ENCODE results near the gene PLIN4.
A peak's percentile ranks its signal among the peaks of the same experiment; 100 is the strongest.

Gene PLIN4

GRCh38 chr19:4506449-4507149, 11.7 kb downstream of the PLIN4 start:
- no peak overlapping the region for H3K4me3 ChIP-seq (ENCODE audit: low read depth, low read length)
- TF ChIP-seq MYC (IDR thresholded peaks at IDR 0.05; ENCODE audit: low read depth, low read length), result no peak
- TF ChIP-seq MAX (IDR thresholded peaks at IDR 0.05; ENCODE audit: low read depth, low read length), result no peak
- TF ChIP-seq POLR2A (IDR thresholded peaks at IDR 0.05; ENCODE audit: extremely low read depth, insufficient read length), result no peak
- TF ChIP-seq CTCF (IDR thresholded peaks at IDR 0.05; ENCODE audit: low read depth, low read length), result no peak
- DNase-seq (ENCODE audit: low read depth), result peak; percentile 73

GRCh38 chr19:4505570-4506448, 12.5 kb downstream of the PLIN4 start:
- DNase-seq (ENCODE audit: low read depth), result no peak
- no peak overlapping the region for H3K4me3 ChIP-seq (ENCODE audit: low read depth, low read length)
- no peak for TF ChIP-seq CTCF (IDR thresholded peaks at IDR 0.05; ENCODE audit: low read depth, low read length)
- no peak for TF ChIP-seq MAX (IDR thresholded peaks at IDR 0.05; ENCODE audit: low read depth, low read length)
- TF ChIP-seq POLR2A (IDR thresholded peaks at IDR 0.05; ENCODE audit: extremely low read depth, insufficient read length), result no peak
- no peak for TF ChIP-seq MYC (IDR thresholded peaks at IDR 0.05; ENCODE audit: low read depth, low read length)

GRCh38 chr19:4504891-4505569, 13.3 kb downstream of the PLIN4 start:
- TF ChIP-seq MAX (IDR thresholded peaks at IDR 0.05; ENCODE audit: low read depth, low read length) (no peak), MYC (IDR thresholded peaks at IDR 0.05; ENCODE audit: low read depth, low read length) (no peak), CTCF (IDR thresholded peaks at IDR 0.05; ENCODE audit: low read depth, low read length) (no peak), POLR2A (IDR thresholded peaks at IDR 0.05; ENCODE audit: extremely low read depth, insufficient read length) (no peak)
- DNase-seq (ENCODE audit: low read depth), result peak; percentile 48
- no peak overlapping the region for H3K4me3 ChIP-seq (ENCODE audit: low read depth, low read length)

GRCh38 chr19:4504297-4504701, 14.0 kb downstream of the PLIN4 start:
- no peak for DNase-seq (ENCODE audit: low read depth)
- no peak for TF ChIP-seq CTCF (IDR thresholded peaks at IDR 0.05; ENCODE audit: low read depth, low read length)
- TF ChIP-seq MYC (IDR thresholded peaks at IDR 0.05; ENCODE audit: low read depth, low read length), result no peak
- TF ChIP-seq MAX (IDR thresholded peaks at IDR 0.05; ENCODE audit: low read depth, low read length), result no peak
- no peak for TF ChIP-seq POLR2A (IDR thresholded peaks at IDR 0.05; ENCODE audit: extremely low read depth, insufficient read length)
- H3K4me3 ChIP-seq (ENCODE audit: low read depth, low read length), result no peak overlapping the region

- TF ChIP-seq POLR2A (IDR thresholded peaks at IDR 0.05; ENCODE audit: extremely low read depth, insufficient read length), result no peak
- no peak for TF ChIP-seq CTCF (IDR thresholded peaks at IDR 0.05; ENCODE audit: low read depth, low read length)
- TF ChIP-seq MAX (IDR thresholded peaks at IDR 0.05; ENCODE audit: low read depth, low read length), result no peak
- TF ChIP-seq MYC (IDR thresholded peaks at IDR 0.05; ENCODE audit: low read depth, low read length), result no peak
- DNase-seq (ENCODE audit: low read depth), result no peak
- no peak overlapping the region for H3K4me3 ChIP-seq (ENCODE audit: low read depth, low read length)
Measured at GRCh38 chr19:4503825-4504170, 14.5 kb downstream of the PLIN4 start.
